B cell (primary cell): ENCODE data around the gene NR4A1. TPM values are rescaled to one million over a fixed set of nuclear protein-coding genes. Genes with fewer than 3 reads are reported as not detected.

ENCODE experiments used
- ATAC-seq: fragments of 200-7000 bp; cut with Tn5 transposase; one replicate; pipeline ENCODE4 v1.10.0; 2021; ENCODE audit warnings: low read depth, mild to moderate bottlenecking, moderate number of reproducible peaks, moderate library complexity
- CTCF ChIA-PET: fragments of 350-600 bp; sonication (Branson Sonifier 250); formaldehyde crosslinking; loops from one replicate; lab custom pipeline; 2021; ENCODE audit warnings: antibody characterized with exemption, inconsistent platforms; lab: Charles Lee
- POLR2A ChIA-PET: fragments of 350-600 bp; sonication (Branson Sonifier 250); formaldehyde crosslinking; loops from one replicate; lab custom pipeline; 2021; ENCODE audit warnings: antibody characterized with exemption; lab: Charles Lee
- DNase-seq: peaks from one replicate; pipeline ENCODE4 v3.0.0; 2013
- H2AFZ ChIP-seq: 2 replicates; pipeline ENCODE4 v1.6.1; 2012; ENCODE audit warnings: mild to moderate bottlenecking, low read depth, low read length; ENCODE audit not compliant: insufficient read depth, poor library complexity, severe bottlenecking
- H3K27ac ChIP-seq, 2 donors: 1 replicate in 1 of 2; 2 replicates in 1 of 2; pipeline ENCODE4 v1.5.1; 2012 to 2013; ENCODE audit warnings: low read length in 2 of 2, mild to moderate bottlenecking in 2 of 2, moderate library complexity in 1 of 2
- H3K27me3 ChIP-seq, 4 experiments: fragments of 200-600 bp in 1 of 4; sonication (generic) in 1 of 4; replicated peaks in 1 of 4; 1 replicate in 2 of 4; 2 replicates in 2 of 4; pipeline versions ENCODE4 v1.6.1 to v1.7.0; 2013 to 2016; ENCODE audit warnings: low read length in 3 of 4, mild to moderate bottlenecking in 2 of 4, mixed read lengths in 1 of 4, moderate library complexity in 1 of 4; ENCODE audit not compliant: insufficient read depth in 4 of 4, control insufficient read depth in 3 of 4; ENCODE audit errors: control extremely low read depth in 1 of 4
- H3K36me3 ChIP-seq, 2 experiments: replicated peaks in 1 of 2; 1 replicate in 1 of 2; 2 replicates in 1 of 2; pipeline versions ENCODE4 v1.6.1 to v1.7.1; 2013; ENCODE audit warnings: low read length in 1 of 2; ENCODE audit not compliant: insufficient read depth in 2 of 2, control insufficient read depth in 1 of 2; ENCODE audit errors: control extremely low read depth in 1 of 2, extremely low read depth in 1 of 2
- H3K4me1 ChIP-seq, 2 donors: fragments of 200-600 bp in 1 of 2; sonication (generic) in 1 of 2; 1 replicate in 1 of 2; 2 replicates in 1 of 2; pipeline versions ENCODE4 v1.5.1 to v1.6.1; 2013 to 2017; ENCODE audit warnings: low read length in 2 of 2; ENCODE audit not compliant: control insufficient read depth in 2 of 2, insufficient read depth in 2 of 2
- H3K4me2 ChIP-seq: replicated peaks from 2 replicates; pipeline ENCODE3; 2012; ENCODE audit warnings: mild to moderate bottlenecking, low read depth, low read length; ENCODE audit not compliant: poor library complexity, severe bottlenecking
- H3K4me3 ChIP-seq, 5 experiments: fragments of 200-600 bp in 1 of 5; sonication (generic) in 1 of 5; 1 replicate in 3 of 5; 2 replicates in 2 of 5; pipeline versions ENCODE4 v1.5.1 to v1.7.0; 2011 to 2016; ENCODE audit warnings: low read length in 4 of 5, mild to moderate bottlenecking in 4 of 5, low read depth in 2 of 5, control low read depth in 1 of 5, moderate library complexity in 1 of 5; ENCODE audit not compliant: insufficient read depth in 1 of 5; ENCODE audit errors: control extremely low read depth in 1 of 5, extremely low read depth in 1 of 5
- H3K79me2 ChIP-seq: fragments of 200-600 bp; sonication (generic); one replicate; pipeline ENCODE4 v1.6.0; 2016; ENCODE audit warnings: low read length; ENCODE audit not compliant: control insufficient read depth, insufficient read depth
- H3K9ac ChIP-seq: fragments of 200-600 bp; sonication (generic); 2 replicates; pipeline ENCODE4 v1.6.1; 2017; ENCODE audit warnings: mild to moderate bottlenecking, low read length, moderate library complexity
- H3K9me3 ChIP-seq, 3 donors: one replicate each; pipeline versions ENCODE4 v1.6.1 to v1.7.1; 2013; ENCODE audit warnings: low read length in 2 of 3; ENCODE audit not compliant: control insufficient read depth in 2 of 3, insufficient read depth in 1 of 3; ENCODE audit errors: control extremely low read depth in 1 of 3
- H4K20me1 ChIP-seq: 2 replicates; pipeline ENCODE4 v1.6.0; 2012; ENCODE audit warnings: mild to moderate bottlenecking, low read length; ENCODE audit not compliant: insufficient read depth, control insufficient read depth, poor library complexity, severe bottlenecking
- H3K27ac Mint-ChIP-seq: one replicate; pipeline ENCODE4 v1.8.0; 2021; ENCODE audit warnings: mixed read lengths
- H3K27me3 Mint-ChIP-seq: one replicate; pipeline ENCODE4 v1.8.0; 2021; ENCODE audit warnings: mixed read lengths
- H3K4me1 Mint-ChIP-seq: one replicate; pipeline ENCODE4 v1.8.0; 2021; ENCODE audit warnings: mixed read lengths
- H3K4me3 Mint-ChIP-seq: one replicate; pipeline ENCODE4 v1.8.0; 2021; ENCODE audit warnings: mixed read lengths
- H3K9me3 Mint-ChIP-seq: one replicate; pipeline ENCODE4 v1.8.0; 2022; ENCODE audit warnings: mixed read lengths; ENCODE audit not compliant: insufficient read depth
- EZH2 ChIP-seq: IDR thresholded peaks from 2 replicates; pipeline ENCODE4 v1.6.1; 2012; ENCODE audit warnings: borderline replicate concordance, low read depth, mild to moderate bottlenecking, moderate library complexity, low read length; ENCODE audit not compliant: insufficient read depth, poor library complexity, severe bottlenecking
- WGBS: methylation state at CpG from one replicate; pipeline ENCODE4 v1.1.5; 2013; ENCODE audit warnings: missing lambda C conversion rate; ENCODE audit not compliant: insufficient coverage; 5-methylcytosine and 5-hydroxymethylcytosine counted together
- intact Hi-C: fragments of 100-400 bp; cut with micrococcal nuclease; formaldehyde crosslinking; loops from one replicate; pipeline ENCODE4 v1.10.0; 2022
- polyA plus RNA-seq: library from polyadenylated mRNA; depleted of rRNA; stranded (reverse); fragments of >200 nt; gene quantifications from 2 replicates; pipeline ENCODE4 v1.2.3, GENCODE V29; 2012
- total RNA-seq, 2 donors: library from RNA; stranded (reverse); fragments of 120-200 nt in 1 of 2; gene quantifications; 1 replicate in 1 of 2; 2 replicates in 1 of 2; pipeline versions ENCODE4 v1.2.3 to v1.2.4, GENCODE V29; 2013 to 2022
- TF ChIP-seq, protein P1 (sequence below): fragments of 200-600 bp; IDR thresholded peaks from one replicate; pipeline ENCODE4 v1.8.0; 2022; ENCODE audit warnings: antibody characterized with exemption, mild to moderate bottlenecking

NR4A1 gene
- total and polyA plus RNA-seq, 2 donors (not counting 1 experiment from before 2014, with no cell fraction given), result 43.2 to 470 TPM

DNA sequence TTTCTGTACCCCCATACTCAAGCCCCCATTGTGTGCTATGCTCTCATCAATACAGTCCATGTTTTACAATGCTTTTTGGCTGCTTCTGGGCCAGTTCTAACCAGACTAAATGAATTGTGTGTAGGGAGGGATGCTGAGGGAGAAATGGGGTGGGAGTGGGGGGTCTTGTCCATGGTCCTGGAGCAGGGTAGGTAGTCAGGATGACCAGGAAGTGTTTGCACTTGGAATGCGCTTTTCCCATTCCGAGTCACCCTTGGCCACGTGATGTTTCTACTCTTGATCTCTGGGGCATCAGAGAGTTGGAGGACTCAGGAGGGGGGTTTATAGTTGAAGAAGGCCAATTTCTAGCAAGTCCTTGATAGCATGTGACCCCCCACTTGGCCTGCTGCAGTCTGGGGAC, 27.0 kb downstream of the NR4A1 start:
- WGBS, result 100% methylated on average over 3 of the region's 3 CpGs
- CTCF ChIA-PET, result interaction anchor here (0.6 to 34.6 kb wide), 3 partner anchors 42 to 74 kb away, joined by 3 to 1315 read pairs (median 3); no protein-coding TSS in a partner anchor
- POLR2A ChIA-PET, result no interaction called here
- H3K4me1 ChIP-seq, result peaks cover 40 to 49% of the 10 kb centered on the region in 2 donors
- no peak overlapping the region for H3K9ac ChIP-seq
- Mint-ChIP-seq H3K4me3 (no peak overlapping the region), H3K9me3 (no peaks in the 10 kb centered on the region), H3K27me3 (no peaks in the 10 kb centered on the region), H3K27ac (no peak overlapping the region), H3K4me1 (peaks cover 48% of the 10 kb centered on the region)
- no peak for DNase-seq
- no peaks in the 10 kb centered on the region for H3K27me3 ChIP-seq
- ATAC-seq, result no peak
- intact Hi-C loops, result no loop called here
- H3K4me2 ChIP-seq, result no peak overlapping the region
- H2AFZ ChIP-seq, result no peak overlapping the region
- no peaks in the 10 kb centered on the region for H3K9me3 ChIP-seq
- no peak for TF ChIP-seq EZH2
- TF ChIP-seq, protein P1, sequence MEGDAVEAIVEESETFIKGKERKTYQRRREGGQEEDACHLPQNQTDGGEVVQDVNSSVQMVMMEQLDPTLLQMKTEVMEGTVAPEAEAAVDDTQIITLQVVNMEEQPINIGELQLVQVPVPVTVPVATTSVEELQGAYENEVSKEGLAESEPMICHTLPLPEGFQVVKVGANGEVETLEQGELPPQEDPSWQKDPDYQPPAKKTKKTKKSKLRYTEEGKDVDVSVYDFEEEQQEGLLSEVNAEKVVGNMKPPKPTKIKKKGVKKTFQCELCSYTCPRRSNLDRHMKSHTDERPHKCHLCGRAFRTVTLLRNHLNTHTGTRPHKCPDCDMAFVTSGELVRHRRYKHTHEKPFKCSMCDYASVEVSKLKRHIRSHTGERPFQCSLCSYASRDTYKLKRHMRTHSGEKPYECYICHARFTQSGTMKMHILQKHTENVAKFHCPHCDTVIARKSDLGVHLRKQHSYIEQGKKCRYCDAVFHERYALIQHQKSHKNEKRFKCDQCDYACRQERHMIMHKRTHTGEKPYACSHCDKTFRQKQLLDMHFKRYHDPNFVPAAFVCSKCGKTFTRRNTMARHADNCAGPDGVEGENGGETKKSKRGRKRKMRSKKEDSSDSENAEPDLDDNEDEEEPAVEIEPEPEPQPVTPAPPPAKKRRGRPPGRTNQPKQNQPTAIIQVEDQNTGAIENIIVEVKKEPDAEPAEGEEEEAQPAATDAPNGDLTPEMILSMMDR, result no peak
- H3K4me3 ChIP-seq, result no peak overlapping the region
- H3K27ac ChIP-seq, result no peak overlapping the region
- peaks cover 16% of the 10 kb centered on the region for H4K20me1 ChIP-seq
- H3K36me3 ChIP-seq, result peaks cover 0 to 57% of the 10 kb centered on the region in 2 experiments
- peaks cover 17% of the 10 kb centered on the region for H3K79me2 ChIP-seq

DNA sequence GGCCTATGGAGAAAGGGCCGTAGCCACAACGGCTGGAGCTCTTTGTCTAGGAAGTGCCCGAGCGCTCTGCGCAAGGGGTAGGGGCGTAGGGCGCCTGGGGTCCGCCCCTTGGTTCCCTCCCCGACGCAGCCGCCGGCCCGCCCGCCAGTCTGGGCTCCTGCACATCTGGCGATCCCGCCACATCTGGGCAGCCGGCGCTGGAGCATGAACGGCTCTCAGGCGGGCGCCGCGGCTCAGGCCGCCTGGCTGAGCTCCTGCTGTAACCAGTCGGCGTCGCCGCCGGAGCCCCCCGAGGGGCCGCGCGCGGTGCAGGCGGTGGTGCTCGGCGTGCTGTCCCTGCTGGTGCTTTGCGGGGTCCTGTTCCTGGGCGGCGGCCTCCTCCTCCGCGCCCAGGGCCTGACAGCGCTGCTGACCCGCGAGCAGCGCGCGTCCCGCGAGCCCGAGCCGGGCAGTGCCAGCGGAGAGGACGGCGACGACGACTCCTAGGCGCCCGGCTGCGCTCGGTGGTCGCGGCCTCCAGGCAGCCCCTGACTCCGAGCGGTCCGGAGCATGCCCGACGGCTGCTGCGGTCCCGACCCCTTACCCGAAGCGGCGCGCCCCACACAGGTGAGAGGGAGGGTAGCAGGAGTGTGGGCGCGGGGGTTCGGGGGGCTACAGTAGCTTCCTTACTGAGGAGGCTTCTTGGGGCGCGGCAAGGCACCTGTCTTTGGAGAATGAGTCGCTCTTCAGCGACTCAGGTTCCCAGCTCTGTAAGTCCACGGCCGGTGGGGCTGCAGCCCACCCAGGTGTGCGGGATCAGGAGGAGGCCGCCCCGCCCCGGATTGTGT, 28.5 kb downstream of the NR4A1 start, which contains the start of gene SMIM41:
Gene SMIM41 (plus strand): TSS at position 129 of the 827 bp plus-strand sequence. CDS start 76 bp downstream, at position 205.
- peak within 1 kb of the TSS; percentile 17 for H3K9ac ChIP-seq
- peaks cover 42% of the 10 kb centered on the region for H3K4me1 Mint-ChIP-seq

More for the DNA sequence above, 28.5 kb downstream of the NR4A1 start, which contains the start of gene SMIM41:
- no peaks in the 10 kb centered on the region for H3K27me3 ChIP-seq
- 94% methylated on average over 66 of the region's 87 CpGs for WGBS
- H3K4me3 ChIP-seq, result no peak within 1 kb of the TSS
- peak within 1 kb of the TSS; percentile 74 for H3K4me2 ChIP-seq
- Mint-ChIP-seq H3K9me3 (no peaks in the 10 kb centered on the region), H3K4me3 (no peak within 1 kb of the TSS), H3K27ac (peak within 1 kb of the TSS; percentile 56), H3K27me3 (no peaks in the 10 kb centered on the region)
- TF ChIP-seq, protein P1, result no peak
- TF ChIP-seq EZH2, result no peak
- H4K20me1 ChIP-seq, result peaks cover 7% of the 10 kb centered on the region
- ATAC-seq (no peak), DNase-seq (no peak)
- H3K79me2 ChIP-seq, result peaks cover 6% of the 10 kb centered on the region
- H2AFZ ChIP-seq, result no peak within 1 kb of the TSS
- intact Hi-C loops, result loop anchor here (2.0 kb wide), 1 partner anchor 47 kb away; no protein-coding TSS in a partner anchor
- H3K9me3 ChIP-seq, result no peaks in the 10 kb centered on the region
- ChIA-PET POLR2A (no interaction called here), CTCF (interaction anchor here (0.6 to 34.6 kb wide), 6 partner anchors 10 to 88 kb away, joined by 4 to 1315 read pairs (median 34); partner anchors contain the start of genes ATG101 and TAMALIN)
- H3K36me3 ChIP-seq, result peaks cover 0 to 42% of the 10 kb centered on the region in 2 experiments
- H3K4me1 ChIP-seq, result peaks cover 32 to 36% of the 10 kb centered on the region in 2 donors
- peak within 1 kb of the TSS; percentile 57 to 62 for H3K27ac ChIP-seq
